Metanephros (tissue), 1 donor: ENCODE results near the gene CDT1. TPM values are rescaled to one million over a fixed set of nuclear protein-coding genes. Genes with fewer than 3 reads are reported as not detected.

Experiments
- total RNA-seq: library from RNA; depleted of rRNA; stranded (reverse); fragments of >200 nt; gene quantifications from one replicate; pipeline ENCODE4 v1.2.3, GENCODE V29; 2014

The CDT1 gene
- total RNA-seq = 19.7 TPM

DNA sequence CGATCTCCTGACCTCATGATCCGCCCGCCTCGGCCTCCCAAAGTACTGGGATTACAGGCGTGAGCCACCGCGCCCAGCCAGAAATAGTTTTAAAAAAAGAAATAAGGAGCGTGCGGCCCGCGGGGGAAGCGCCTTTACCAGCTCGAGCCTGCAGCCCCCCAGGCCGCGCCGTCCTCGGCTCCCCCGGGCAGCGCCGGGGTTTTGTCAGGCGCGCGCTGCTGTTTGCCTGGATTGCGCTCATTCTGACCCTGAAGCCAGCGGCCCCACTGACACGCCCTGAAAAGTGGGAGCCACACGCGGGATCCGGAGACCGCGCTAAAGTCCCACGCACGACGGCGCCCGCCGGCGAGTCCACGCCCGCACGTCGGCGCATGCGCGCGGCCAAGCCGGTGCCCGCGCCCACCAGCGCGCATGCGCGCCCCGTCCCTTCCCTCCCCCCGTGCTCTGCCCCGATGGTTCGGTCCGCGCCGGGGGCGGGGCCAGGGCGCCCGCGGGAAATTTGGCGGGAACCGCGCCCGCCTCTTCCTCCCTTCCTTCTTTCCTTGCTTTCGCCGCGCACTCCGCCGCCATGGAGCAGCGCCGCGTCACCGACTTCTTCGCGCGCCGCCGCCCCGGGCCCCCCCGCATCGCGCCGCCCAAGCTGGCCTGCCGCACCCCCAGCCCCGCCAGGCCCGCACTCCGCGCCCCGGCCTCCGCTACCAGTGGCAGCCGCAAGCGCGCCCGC, at the start of gene CDT1:
Gene CDT1, plus strand, starts transcription at position 526 of the 724 bp plus-strand sequence. Its CDS starts 43 bp downstream, at position 569.

DNA sequence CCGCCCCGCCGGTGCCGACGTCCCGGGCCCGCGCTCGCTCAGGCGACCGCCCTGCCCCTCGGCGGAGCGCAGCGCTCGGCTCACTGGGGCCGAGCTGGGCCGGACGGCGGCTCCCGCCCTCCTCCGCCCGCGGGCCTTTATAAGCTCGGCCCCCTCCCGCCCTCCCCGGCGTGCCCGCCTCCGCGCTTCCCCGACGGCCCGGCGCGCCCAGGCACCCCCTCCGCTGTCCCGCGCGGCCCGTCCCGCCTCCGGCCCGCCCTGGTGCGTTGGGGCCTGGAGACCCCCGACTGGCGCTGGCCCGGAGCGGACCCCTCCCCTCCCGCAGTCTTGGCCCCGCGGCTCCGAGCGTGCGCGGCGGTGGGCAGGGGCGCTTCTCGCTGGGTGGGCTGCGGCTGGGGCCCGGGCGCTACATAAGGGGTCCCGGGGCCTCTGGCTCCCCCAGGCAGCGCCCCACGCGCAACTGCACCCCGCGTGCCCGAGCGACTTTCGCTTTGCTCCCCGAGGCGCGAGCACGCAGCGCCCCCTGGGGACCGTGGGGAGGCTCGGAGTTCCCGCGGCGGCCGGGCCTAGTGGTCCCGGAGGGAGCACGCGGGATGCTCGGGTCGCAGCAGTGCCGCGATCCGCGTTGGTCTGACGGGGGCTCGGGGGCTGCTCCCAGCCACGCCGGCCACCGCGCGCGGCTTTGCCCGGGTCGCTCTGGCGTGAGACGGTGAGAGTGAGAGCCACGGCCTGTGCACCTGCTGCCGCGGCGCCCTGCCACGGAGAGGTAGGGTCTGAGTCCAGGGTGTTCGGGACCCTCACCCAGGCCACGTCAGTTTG, 18.3 kb upstream of the CDT1 start, which contains the start of gene PIEZO1:
Gene PIEZO1, minus strand, starts transcription at position 115 of the 819 bp plus-strand sequence. CDS start 256 bp downstream, outside the sequence.

DNA sequence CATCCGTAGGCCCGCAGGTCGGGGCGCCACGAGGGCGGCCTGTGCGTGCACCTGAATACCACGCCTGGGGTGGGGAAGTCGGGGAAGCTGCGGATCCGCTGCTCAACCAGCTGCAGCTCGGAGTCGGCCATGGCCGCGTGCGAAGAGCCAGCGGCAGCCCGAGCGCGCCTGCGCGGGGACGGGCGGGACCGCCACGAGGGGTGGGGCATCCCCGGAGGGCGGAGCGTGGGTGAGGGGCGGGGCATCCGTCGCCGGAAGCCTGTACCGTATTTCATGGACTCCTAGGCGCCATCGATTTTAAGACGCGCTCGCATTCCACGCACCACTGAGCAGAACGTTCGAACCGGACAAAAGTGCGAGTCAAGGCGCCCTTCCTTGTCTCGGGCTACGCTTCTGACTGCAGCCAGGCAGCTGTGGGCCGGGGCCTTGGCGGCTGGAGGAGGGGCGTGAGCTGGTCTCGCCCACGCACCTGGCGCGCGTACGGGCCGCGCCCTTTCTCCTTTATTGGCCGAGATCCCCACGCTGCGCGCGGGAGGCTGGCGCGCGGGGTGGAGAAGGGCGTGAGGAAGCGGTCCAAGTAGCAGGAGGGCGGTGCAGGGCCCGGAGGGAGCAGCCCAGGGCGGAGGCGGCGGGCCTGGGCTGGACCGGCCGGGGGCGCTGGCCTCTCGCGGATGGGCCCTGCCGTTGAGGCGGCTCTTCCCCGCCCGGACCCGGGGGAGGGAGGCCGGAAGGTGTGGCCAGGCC, 8.4 kb downstream of the CDT1 start, which contains the start of gene APRT:
Gene APRT, minus strand, starts transcription at position 160 of the 744 bp plus-strand sequence. Its CDS starts 29 bp downstream, at position 131.

DNA sequence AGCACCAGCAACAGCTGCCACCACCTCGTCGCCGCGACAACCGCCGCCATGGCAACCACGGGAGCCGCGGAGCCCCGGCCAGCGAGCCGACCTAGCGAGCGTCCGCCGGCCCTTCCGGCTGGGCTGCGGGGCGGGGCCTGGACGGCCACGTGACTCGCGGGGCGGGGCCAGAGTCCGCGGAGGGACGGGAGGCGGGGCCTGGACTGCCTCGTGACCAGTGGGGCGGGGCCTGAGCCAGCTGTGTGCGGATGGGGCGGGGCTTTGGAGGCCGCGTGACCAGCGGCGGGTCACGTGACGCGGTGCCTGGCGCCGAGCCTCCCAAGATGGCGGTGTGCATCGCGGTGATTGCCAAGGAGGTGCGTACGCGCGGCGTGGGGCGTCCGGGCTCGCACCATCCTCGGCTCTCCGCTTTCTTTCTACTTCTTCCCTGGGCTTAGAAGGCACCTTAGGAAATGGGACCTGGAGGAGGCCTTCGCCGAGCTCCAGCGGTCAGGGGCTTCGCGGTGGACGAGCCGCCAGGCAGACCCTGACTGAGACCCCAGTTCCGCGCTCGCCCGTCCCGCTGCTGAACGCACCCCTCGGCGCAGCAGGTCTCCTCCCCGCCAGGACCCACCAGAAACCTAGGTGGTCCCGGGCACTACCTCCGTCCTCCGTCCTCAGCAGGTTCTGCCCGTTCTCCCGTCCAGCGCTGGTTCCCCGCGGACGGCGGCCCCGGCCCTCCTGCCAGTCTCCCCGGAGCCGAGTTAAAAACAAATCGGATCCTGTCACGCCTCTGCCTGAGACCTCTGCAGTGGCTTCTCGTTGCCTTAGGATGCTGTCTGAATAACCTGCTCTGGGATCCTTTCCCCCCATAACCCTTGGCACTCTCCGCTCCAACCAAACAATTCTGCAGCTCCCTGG, 53.5 kb downstream of the CDT1 start, which contains the start of the genes GALNS and TRAPPC2L:
Gene GALNS, minus strand, starts transcription at position 120 of the 900 bp plus-strand sequence. Its CDS starts 70 bp downstream, at position 50.
Gene TRAPPC2L, plus strand, starts transcription at position 300 of the 900 bp plus-strand sequence. Its CDS starts 24 bp downstream, at position 324.

Other genes with a start within 250 kb of the CDT1 start
- 21.1 TPM for gene ZC3H18, start 233.4 kb upstream of the CDT1 start, total RNA-seq
- 0.35 TPM for gene IL17C, start 165.2 kb upstream of the CDT1 start, total RNA-seq
- gene CYBA, start 152.7 kb upstream of the CDT1 start, total RNA-seq = 130 TPM
- 31.6 TPM for gene MVD, start 140.7 kb upstream of the CDT1 start, total RNA-seq
- gene SNAI3, start 117.3 kb upstream of the CDT1 start, total RNA-seq = 8.2 TPM
- gene RNF166, start 97.4 kb upstream of the CDT1 start, total RNA-seq = 26.6 TPM
- 12.0 TPM for gene CTU2, start 97.3 kb upstream of the CDT1 start, total RNA-seq
- 117 TPM for gene PIEZO1, start 18.6 kb upstream of the CDT1 start, total RNA-seq
- gene APRT, start 8.1 kb downstream of the CDT1 start, total RNA-seq = 65.5 TPM
- gene GALNS, start 53.2 kb downstream of the CDT1 start, total RNA-seq = 25.5 TPM
- gene TRAPPC2L, start 53.3 kb downstream of the CDT1 start, total RNA-seq = 38.4 TPM
- gene PABPN1L, start 62.9 kb downstream of the CDT1 start, total RNA-seq = not detected
- 4.4 TPM for gene CBFA2T3, start 173.4 kb downstream of the CDT1 start, total RNA-seq